Effector CD4-positive, alpha-beta T cell (primary cell): ENCODE results near the gene NFATC1.
A peak's percentile ranks its signal among the peaks of the same experiment; 100 is the strongest.

Experiments
- DNase-seq: peaks from one replicate; pipeline ENCODE4 v3.0.0-alpha.2; 2020

Gene NFATC1

GRCh38 chr18:79405781-79406575 lies 10.2 kb downstream of the NFATC1 start:
- peak; percentile 88 for DNase-seq

GRCh38 chr18:79406708-79407107 lies 11.0 kb downstream of the NFATC1 start:
- no peak for DNase-seq

- DNase-seq, result no peak
Measured at GRCh38 chr18:79409313-79409712, 13.6 kb downstream of the NFATC1 start.

- no peak for DNase-seq
Measured at GRCh38 chr18:79410171-79410641, 14.5 kb downstream of the NFATC1 start.

GRCh38 chr18:79410731-79411613 lies 15.2 kb downstream of the NFATC1 start:
- no peak for DNase-seq

GRCh38 chr18:79411614-79412526 lies 16.1 kb downstream of the NFATC1 start:
- DNase-seq, result no peak

GRCh38 chr18:79413025-79413424 lies 17.3 kb downstream of the NFATC1 start:
- DNase-seq, result no peak

- DNase-seq, result no peak
Measured at GRCh38 chr18:79413426-79413825, 17.7 kb downstream of the NFATC1 start.

GRCh38 chr18:79413901-79414300 lies 18.2 kb downstream of the NFATC1 start:
- no peak for DNase-seq

GRCh38 chr18:79416022-79416676 lies 20.4 kb downstream of the NFATC1 start:
- DNase-seq, result no peak

- no peak for DNase-seq
Measured at GRCh38 chr18:79416677-79417052, 20.9 kb downstream of the NFATC1 start.

- DNase-seq, result no peak
Measured at GRCh38 chr18:79418236-79418635, 22.5 kb downstream of the NFATC1 start.

- DNase-seq, result no peak
Measured at GRCh38 chr18:79418642-79419041, 22.9 kb downstream of the NFATC1 start.

- no peak for DNase-seq
Measured at GRCh38 chr18:79420033-79420745, 24.5 kb downstream of the NFATC1 start.

GRCh38 chr18:79421275-79421857 lies 25.6 kb downstream of the NFATC1 start:
- DNase-seq, result no peak

- no peak for DNase-seq
Measured at GRCh38 chr18:79422022-79422782, 26.5 kb downstream of the NFATC1 start.

- DNase-seq, result no peak
Measured at GRCh38 chr18:79422783-79423165, 27.0 kb downstream of the NFATC1 start.

GRCh38 chr18:79423211-79424007 lies 27.7 kb downstream of the NFATC1 start:
- DNase-seq, result no peak

- DNase-seq, result no peak
Measured at GRCh38 chr18:79424008-79424565, 28.4 kb downstream of the NFATC1 start.
